HepG2 (cell line): ENCODE measurements around the gene RINL. TPM values are rescaled to one million over a fixed set of nuclear protein-coding genes. Genes with fewer than 3 reads are reported as not detected.

ENCODE experiments used
- BRCA1 ChIP-seq: sonication (generic); formaldehyde crosslinking; IDR thresholded peaks from 2 replicates; pipeline ENCODE4 v1.4.0; 2020; ENCODE audit warnings: missing genetic modification reagents
- GATA4 ChIP-seq: sonication (generic); IDR thresholded peaks from 2 replicates; pipeline ENCODE4 v1.6.1; 2016; ENCODE audit warnings: antibody characterized with exemption, low read depth, borderline replicate concordance
- KDM6A ChIP-seq: IDR thresholded peaks from 2 replicates; pipeline ENCODE4 v1.6.1; 2016; ENCODE audit warnings: low read depth
- NAIF1 ChIP-seq: sonication (generic); formaldehyde crosslinking; IDR thresholded peaks from 2 replicates; pipeline ENCODE4 v1.5.0; 2020; ENCODE audit warnings: mild to moderate bottlenecking, missing genetic modification reagents, borderline replicate concordance
- RBFOX2 ChIP-seq: fragments of 200-400 bp; formaldehyde crosslinking; IDR thresholded peaks from 2 replicates; pipeline ENCODE4 v1.6.1; 2017; ENCODE audit warnings: low read depth, mild to moderate bottlenecking, low read length
- SNAI1 ChIP-seq: sonication (generic); formaldehyde crosslinking; IDR thresholded peaks from 2 replicates; pipeline ENCODE4 v1.5.0; 2020; ENCODE audit warnings: mild to moderate bottlenecking, missing genetic modification reagents, borderline replicate concordance
- TOE1 ChIP-seq: sonication (generic); formaldehyde crosslinking; IDR thresholded peaks from 2 replicates; pipeline ENCODE4 v1.4.0; 2020; ENCODE audit warnings: mild to moderate bottlenecking, missing genetic modification reagents
- YY1 ChIP-seq: IDR thresholded peaks from 2 replicates; pipeline ENCODE4 v1.6.1; 2011; ENCODE audit warnings: low read length, low read depth, moderate library complexity, mild to moderate bottlenecking; ENCODE audit not compliant: insufficient read depth, insufficient replicate concordance
- ZNF317 ChIP-seq: sonication (generic); formaldehyde crosslinking; IDR thresholded peaks from 2 replicates; pipeline ENCODE4 v1.5.0; 2020; ENCODE audit warnings: mild to moderate bottlenecking, missing genetic modification reagents
- ZNF350 ChIP-seq: sonication (generic); formaldehyde crosslinking; IDR thresholded peaks from 2 replicates; pipeline ENCODE4 v1.4.0; 2020; ENCODE audit warnings: mild to moderate bottlenecking, low read depth, missing genetic modification reagents, borderline replicate concordance
- ZNF468 ChIP-seq: sonication (generic); formaldehyde crosslinking; IDR thresholded peaks from 2 replicates; pipeline ENCODE4 v1.8.0; 2022; ENCODE audit warnings: mild to moderate bottlenecking, moderate library complexity, missing genetic modification reagents
- polyA plus RNA-seq, 8 experiments: library from polyadenylated mRNA; depleted of rRNA in 3 of 8; stranded (reverse) in 7 of 8; unstranded in 1 of 8; fragments of >200 nt; fragmentation: Illumina TruSeq in 4 of 8; extraction: Trizol in 4 of 8; gene quantifications; 2 replicates each; pipeline versions ENCODE4 v1.2.1 to v1.2.3, GENCODE V29; 2011 to 2016; ENCODE audit warnings: low read depth in 4 of 8, missing spikeins in 1 of 8, mixed read lengths in 1 of 8; ENCODE audit not compliant: insufficient read depth in 1 of 8
- total RNA-seq, 5 experiments: library from RNA; depleted of rRNA; stranded (reverse); fragments of >200 nt; fragmentation: Illumina TruSeq; extraction: Trizol; gene quantifications; 2 replicates each; pipeline ENCODE4 v1.2.3, GENCODE V29; 2016; ENCODE audit warnings: low read depth in 1 of 5
- TF ChIP-seq, protein P1 (sequence below): sonication (generic); formaldehyde crosslinking; IDR thresholded peaks from 2 replicates; pipeline ENCODE4 v1.5.1; 2020; ENCODE audit warnings: mild to moderate bottlenecking, moderate library complexity, missing genetic modification reagents
- TF ChIP-seq, protein P2 (sequence below): sonication (generic); formaldehyde crosslinking; IDR thresholded peaks from 2 replicates; pipeline ENCODE4 v1.5.0; 2020; ENCODE audit warnings: mild to moderate bottlenecking, missing genetic modification reagents
- TF ChIP-seq, protein P3 (sequence below): sonication (generic); IDR thresholded peaks from 2 replicates; pipeline ENCODE4 v1.6.1; 2016; ENCODE audit warnings: low read depth, borderline replicate concordance
- TF ChIP-seq, protein P4 (sequence below): sonication (generic); formaldehyde crosslinking; conservative IDR thresholded peaks from 2 replicates; pipeline ENCODE4 v1.4.0; 2020; ENCODE audit warnings: mild to moderate bottlenecking, missing genetic modification reagents, moderate library complexity
- TF ChIP-seq, protein P5 (sequence below): sonication (generic); formaldehyde crosslinking; IDR thresholded peaks from 2 replicates; pipeline ENCODE4 v1.8.1; 2023; ENCODE audit warnings: mild to moderate bottlenecking, inconsistent platforms, moderate library complexity, missing genetic modification reagents, borderline replicate concordance

The RINL gene
- total and polyA plus RNA-seq, 2 of the 13 experiments (the other 11 are each of a cell fraction or from before 2014, with no cell fraction given) = 11.4 to 18.0 TPM

DNA sequence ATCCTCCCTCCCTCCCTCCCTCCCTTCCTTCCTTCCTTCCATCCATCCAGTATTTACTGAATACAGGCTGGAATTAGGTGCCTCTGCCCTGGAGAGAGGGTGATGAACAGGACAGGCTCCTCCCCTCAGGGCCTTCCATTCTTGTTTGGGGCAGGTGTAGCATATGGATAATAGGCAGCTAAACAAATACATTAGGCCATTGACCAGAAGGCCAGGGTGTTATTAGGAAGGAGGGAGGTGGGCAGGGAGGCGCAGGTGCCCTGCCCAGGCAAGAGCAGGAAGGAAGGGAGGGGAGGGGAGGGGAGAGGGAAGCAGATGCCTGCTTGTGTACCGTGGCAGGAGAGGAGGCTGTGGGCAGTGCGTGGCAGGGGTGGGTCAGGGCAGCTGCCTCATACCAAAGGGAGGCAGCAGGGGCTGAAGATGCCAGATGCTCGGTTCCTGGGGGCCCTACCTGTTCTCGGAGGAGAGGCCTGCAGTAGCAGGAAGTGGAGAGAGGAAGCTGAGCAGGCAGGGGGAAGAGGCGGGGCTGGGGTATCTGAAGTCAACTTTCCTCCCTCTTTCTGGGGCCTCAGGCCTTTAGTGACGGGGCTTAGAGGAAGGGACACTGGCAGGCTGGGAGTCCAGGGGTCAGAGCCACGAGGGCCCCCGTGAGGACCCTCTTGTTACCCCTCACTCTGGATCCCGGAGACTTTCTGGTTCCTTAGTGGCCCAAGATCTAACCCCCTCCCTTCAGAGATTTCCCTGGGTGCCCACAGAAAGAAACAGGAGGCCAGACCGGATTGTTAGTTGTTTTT lies at the start of gene RINL (continued):
- TF ChIP-seq SNAI1 (CRISPR knock-in tag) (no peak), YY1 (no peak), NAIF1 (CRISPR knock-in tag) (no peak), BRCA1 (CRISPR knock-in tag) (no peak), RBFOX2 (0 out of 2 replicates have a peak, but pooled peaks have one; percentile 19), ZNF350 (no peak), ZNF317 (CRISPR knock-in tag) (no peak), GATA4 (0 out of 2 replicates have a peak, but pooled peaks have one; percentile 20), KDM6A (CRISPR knock-in tag) (no peak), TOE1 (no peak), ZNF468 (CRISPR knock-in tag) (no peak)
- TF ChIP-seq, protein P1, sequence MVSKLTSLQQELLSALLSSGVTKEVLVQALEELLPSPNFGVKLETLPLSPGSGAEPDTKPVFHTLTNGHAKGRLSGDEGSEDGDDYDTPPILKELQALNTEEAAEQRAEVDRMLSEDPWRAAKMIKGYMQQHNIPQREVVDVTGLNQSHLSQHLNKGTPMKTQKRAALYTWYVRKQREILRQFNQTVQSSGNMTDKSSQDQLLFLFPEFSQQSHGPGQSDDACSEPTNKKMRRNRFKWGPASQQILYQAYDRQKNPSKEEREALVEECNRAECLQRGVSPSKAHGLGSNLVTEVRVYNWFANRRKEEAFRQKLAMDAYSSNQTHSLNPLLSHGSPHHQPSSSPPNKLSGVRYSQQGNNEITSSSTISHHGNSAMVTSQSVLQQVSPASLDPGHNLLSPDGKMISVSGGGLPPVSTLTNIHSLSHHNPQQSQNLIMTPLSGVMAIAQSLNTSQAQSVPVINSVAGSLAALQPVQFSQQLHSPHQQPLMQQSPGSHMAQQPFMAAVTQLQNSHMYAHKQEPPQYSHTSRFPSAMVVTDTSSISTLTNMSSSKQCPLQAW (CRISPR knock-in tag) = no peak; the same call in 1 of the 2 replicates
- TF ChIP-seq, protein P2, sequence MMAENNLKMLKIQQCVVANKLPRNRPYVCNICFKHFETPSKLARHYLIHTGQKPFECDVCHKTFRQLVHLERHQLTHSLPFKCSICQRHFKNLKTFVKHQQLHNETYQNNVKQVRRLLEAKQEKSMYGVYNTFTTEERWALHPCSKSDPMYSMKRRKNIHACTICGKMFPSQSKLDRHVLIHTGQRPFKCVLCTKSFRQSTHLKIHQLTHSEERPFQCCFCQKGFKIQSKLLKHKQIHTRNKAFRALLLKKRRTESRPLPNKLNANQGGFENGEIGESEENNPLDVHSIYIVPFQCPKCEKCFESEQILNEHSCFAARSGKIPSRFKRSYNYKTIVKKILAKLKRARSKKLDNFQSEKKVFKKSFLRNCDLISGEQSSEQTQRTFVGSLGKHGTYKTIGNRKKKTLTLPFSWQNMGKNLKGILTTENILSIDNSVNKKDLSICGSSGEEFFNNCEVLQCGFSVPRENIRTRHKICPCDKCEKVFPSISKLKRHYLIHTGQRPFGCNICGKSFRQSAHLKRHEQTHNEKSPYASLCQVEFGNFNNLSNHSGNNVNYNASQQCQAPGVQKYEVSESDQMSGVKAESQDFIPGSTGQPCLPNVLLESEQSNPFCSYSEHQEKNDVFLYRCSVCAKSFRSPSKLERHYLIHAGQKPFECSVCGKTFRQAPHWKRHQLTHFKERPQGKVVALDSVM (CRISPR knock-in tag) = no peak
- TF ChIP-seq, protein P3, sequence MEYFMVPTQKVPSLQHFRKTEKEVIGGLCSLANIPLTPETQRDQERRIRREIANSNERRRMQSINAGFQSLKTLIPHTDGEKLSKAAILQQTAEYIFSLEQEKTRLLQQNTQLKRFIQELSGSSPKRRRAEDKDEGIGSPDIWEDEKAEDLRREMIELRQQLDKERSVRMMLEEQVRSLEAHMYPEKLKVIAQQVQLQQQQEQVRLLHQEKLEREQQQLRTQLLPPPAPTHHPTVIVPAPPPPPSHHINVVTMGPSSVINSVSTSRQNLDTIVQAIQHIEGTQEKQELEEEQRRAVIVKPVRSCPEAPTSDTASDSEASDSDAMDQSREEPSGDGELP = no peak
- TF ChIP-seq, protein P4, sequence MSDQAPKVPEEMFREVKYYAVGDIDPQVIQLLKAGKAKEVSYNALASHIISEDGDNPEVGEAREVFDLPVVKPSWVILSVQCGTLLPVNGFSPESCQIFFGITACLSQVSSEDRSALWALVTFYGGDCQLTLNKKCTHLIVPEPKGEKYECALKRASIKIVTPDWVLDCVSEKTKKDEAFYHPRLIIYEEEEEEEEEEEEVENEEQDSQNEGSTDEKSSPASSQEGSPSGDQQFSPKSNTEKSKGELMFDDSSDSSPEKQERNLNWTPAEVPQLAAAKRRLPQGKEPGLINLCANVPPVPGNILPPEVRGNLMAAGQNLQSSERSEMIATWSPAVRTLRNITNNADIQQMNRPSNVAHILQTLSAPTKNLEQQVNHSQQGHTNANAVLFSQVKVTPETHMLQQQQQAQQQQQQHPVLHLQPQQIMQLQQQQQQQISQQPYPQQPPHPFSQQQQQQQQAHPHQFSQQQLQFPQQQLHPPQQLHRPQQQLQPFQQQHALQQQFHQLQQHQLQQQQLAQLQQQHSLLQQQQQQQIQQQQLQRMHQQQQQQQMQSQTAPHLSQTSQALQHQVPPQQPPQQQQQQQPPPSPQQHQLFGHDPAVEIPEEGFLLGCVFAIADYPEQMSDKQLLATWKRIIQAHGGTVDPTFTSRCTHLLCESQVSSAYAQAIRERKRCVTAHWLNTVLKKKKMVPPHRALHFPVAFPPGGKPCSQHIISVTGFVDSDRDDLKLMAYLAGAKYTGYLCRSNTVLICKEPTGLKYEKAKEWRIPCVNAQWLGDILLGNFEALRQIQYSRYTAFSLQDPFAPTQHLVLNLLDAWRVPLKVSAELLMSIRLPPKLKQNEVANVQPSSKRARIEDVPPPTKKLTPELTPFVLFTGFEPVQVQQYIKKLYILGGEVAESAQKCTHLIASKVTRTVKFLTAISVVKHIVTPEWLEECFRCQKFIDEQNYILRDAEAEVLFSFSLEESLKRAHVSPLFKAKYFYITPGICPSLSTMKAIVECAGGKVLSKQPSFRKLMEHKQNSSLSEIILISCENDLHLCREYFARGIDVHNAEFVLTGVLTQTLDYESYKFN (CRISPR knock-in tag) = peak; percentile 39; the same call in 1 of the 2 replicates
- TF ChIP-seq, protein P5, sequence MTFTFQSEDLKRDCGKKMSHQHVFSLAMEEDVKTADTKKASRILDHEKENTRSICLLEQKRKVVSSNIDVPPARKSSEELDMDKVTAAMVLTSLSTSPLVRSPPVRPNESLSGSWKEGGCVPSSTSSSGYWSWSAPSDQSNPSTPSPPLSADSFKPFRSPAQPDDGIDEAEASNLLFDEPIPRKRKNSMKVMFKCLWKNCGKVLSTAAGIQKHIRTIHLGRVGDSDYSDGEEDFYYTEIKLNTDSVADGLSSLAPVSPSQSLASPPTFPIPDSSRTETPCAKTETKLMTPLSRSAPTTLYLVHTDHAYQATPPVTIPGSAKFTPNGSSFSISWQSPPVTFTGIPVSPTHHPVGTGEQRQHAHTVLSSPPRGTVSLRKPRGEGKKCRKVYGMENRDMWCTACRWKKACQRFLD (CRISPR knock-in tag) = no peak
